Measurements from ENCODE around the gene PHRF1.

DNA sequence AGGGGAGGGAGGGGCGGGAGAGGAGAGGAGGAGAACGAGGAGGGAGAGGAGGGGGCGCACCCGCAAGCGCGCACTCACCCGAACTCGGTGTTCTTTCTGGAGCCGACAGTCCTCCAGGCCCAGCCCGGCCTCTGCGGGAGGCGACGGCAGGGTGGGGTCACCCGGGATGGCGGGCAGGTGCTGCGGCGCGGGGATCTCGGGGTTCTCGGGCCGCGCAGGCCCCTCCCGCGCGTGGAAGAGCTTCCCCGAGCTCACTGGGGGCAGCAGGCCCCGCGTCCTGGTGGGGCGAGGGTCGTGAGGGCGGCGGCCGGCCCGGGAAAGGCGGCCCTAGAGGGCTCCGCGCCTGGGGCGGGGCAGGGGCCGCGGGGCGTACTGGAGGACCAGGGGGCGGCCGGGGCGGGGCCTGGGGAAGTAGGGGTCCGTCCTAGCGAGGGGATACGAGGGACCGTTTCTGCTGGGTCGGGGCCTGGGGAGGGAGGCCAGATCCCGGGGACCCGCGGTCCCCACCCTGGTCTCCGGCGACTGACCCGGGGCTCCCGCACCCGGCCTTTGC, 21.0 kb upstream of the PHRF1 start:
- TF ChIP-seq POLR2A (IDR thresholded peaks at IDR 0.05) (no peak), EP300 (IDR thresholded peaks at IDR 0.05) (no peak), POLR2AphosphoS5 (IDR thresholded peaks at IDR 0.05) (no peak)
- TF ChIP-seq, protein P1, sequence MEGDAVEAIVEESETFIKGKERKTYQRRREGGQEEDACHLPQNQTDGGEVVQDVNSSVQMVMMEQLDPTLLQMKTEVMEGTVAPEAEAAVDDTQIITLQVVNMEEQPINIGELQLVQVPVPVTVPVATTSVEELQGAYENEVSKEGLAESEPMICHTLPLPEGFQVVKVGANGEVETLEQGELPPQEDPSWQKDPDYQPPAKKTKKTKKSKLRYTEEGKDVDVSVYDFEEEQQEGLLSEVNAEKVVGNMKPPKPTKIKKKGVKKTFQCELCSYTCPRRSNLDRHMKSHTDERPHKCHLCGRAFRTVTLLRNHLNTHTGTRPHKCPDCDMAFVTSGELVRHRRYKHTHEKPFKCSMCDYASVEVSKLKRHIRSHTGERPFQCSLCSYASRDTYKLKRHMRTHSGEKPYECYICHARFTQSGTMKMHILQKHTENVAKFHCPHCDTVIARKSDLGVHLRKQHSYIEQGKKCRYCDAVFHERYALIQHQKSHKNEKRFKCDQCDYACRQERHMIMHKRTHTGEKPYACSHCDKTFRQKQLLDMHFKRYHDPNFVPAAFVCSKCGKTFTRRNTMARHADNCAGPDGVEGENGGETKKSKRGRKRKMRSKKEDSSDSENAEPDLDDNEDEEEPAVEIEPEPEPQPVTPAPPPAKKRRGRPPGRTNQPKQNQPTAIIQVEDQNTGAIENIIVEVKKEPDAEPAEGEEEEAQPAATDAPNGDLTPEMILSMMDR (IDR thresholded peaks at IDR 0.05) = peak in 1 of 4 experiments; percentile 21
